ENCODE results near the gene FAF1. TPM values are rescaled to one million over a fixed set of nuclear protein-coding genes. Genes with fewer than 3 reads are reported as not detected.

FAF1 gene
- total and polyA plus RNA-seq, 9 donors = 23.1 to 76.0 (median 57.1) TPM

GRCh38 chr1:50593515-50593914 lies 366.6 kb downstream of the FAF1 start:
- TF ChIP-seq POLR2A (IDR thresholded peaks at IDR 0.05) (no peak), EP300 (IDR thresholded peaks at IDR 0.05) (no peak), CTCF (IDR thresholded peaks at IDR 0.05) (no peak)
- no peaks in the 10 kb centered on the region for H3K4me1 ChIP-seq (ENCODE audit: insufficient read depth)
- H3K27ac ChIP-seq = no peak overlapping the region
- H3K36me3 ChIP-seq = no peaks in the 10 kb centered on the region
- no peak for DNase-seq
- H3K9me3 ChIP-seq = no peaks in the 10 kb centered on the region
- intact Hi-C loops (cut with DNase I) = no loop called here
- 53 to 66% (median 60%) methylated on average over 2 of the region's 2 CpGs for WGBS, 3 donors
- no peaks in the 10 kb centered on the region for H3K27me3 ChIP-seq
- H3K4me3 ChIP-seq = no peak overlapping the region

GRCh38 chr1:50591598-50591997 lies 368.5 kb downstream of the FAF1 start:
- no peak for TF ChIP-seq EP300 (IDR thresholded peaks at IDR 0.05)
- no peak for TF ChIP-seq POLR2A (IDR thresholded peaks at IDR 0.05)
- TF ChIP-seq CTCF (IDR thresholded peaks at IDR 0.05) = no peak
- no peak for DNase-seq
- Histone ChIP-seq H3K27me3 (no peaks in the 10 kb centered on the region), H3K27ac (no peak overlapping the region), H3K36me3 (no peaks in the 10 kb centered on the region), H3K9me3 (no peaks in the 10 kb centered on the region), H3K4me1 (ENCODE audit: insufficient read depth) (no peaks in the 10 kb centered on the region), H3K4me3 (no peak overlapping the region)
- WGBS, 3 donors = 80 to 90% (median 89%) methylated on average over 4 of the region's 4 CpGs
- intact Hi-C loops (cut with DNase I) = no loop called here

GRCh38 chr1:50582346-50582745 lies 377.7 kb downstream of the FAF1 start:
- Histone ChIP-seq H3K27ac (no peak overlapping the region), H3K9me3 (no peaks in the 10 kb centered on the region), H3K4me1 (ENCODE audit: insufficient read depth) (no peaks in the 10 kb centered on the region), H3K27me3 (no peaks in the 10 kb centered on the region), H3K4me3 (no peak overlapping the region), H3K36me3 (no peaks in the 10 kb centered on the region)
- intact Hi-C loops (cut with DNase I) = no loop called here
- no peak for DNase-seq
- WGBS, 3 donors = 73 to 82% (median 80%) methylated on average over 3 of the region's 3 CpGs
- TF ChIP-seq EP300 (IDR thresholded peaks at IDR 0.05) (no peak), CTCF (IDR thresholded peaks at IDR 0.05) (no peak), POLR2A (IDR thresholded peaks at IDR 0.05) (no peak)

GRCh38 chr1:50570066-50570468 lies 390.0 kb downstream of the FAF1 start:
- H3K9me3 ChIP-seq = no peaks in the 10 kb centered on the region
- intact Hi-C loops (cut with DNase I) = no loop called here
- no peaks in the 10 kb centered on the region for H3K36me3 ChIP-seq
- no peak overlapping the region for H3K4me3 ChIP-seq
- H3K27ac ChIP-seq = no peak overlapping the region
- no peaks in the 10 kb centered on the region for H3K4me1 ChIP-seq (ENCODE audit: insufficient read depth)
- 68 to 82% (median 74%) methylated on average over 7 of the region's 7 CpGs for WGBS, 3 donors
- TF ChIP-seq POLR2A (IDR thresholded peaks at IDR 0.05) = no peak
- no peak for TF ChIP-seq CTCF (IDR thresholded peaks at IDR 0.05)
- TF ChIP-seq EP300 (IDR thresholded peaks at IDR 0.05) = no peak
- no peak for DNase-seq
- no peaks in the 10 kb centered on the region for H3K27me3 ChIP-seq

- H3K27ac ChIP-seq = no peak overlapping the region
- H3K27me3 ChIP-seq = no peaks in the 10 kb centered on the region
- TF ChIP-seq CTCF (IDR thresholded peaks at IDR 0.05) = no peak
- TF ChIP-seq POLR2A (IDR thresholded peaks at IDR 0.05) = no peak
- TF ChIP-seq EP300 (IDR thresholded peaks at IDR 0.05) = no peak
- WGBS, 3 donors = 82 to 89% (median 88%) methylated on average over 1 of the region's 1 CpG
- intact Hi-C loops (cut with DNase I) = no loop called here
- no peak overlapping the region for H3K4me3 ChIP-seq
- H3K4me1 ChIP-seq (ENCODE audit: insufficient read depth) = no peaks in the 10 kb centered on the region
- no peaks in the 10 kb centered on the region for H3K9me3 ChIP-seq
- H3K36me3 ChIP-seq = no peaks in the 10 kb centered on the region
- DNase-seq = no peak
Observed at GRCh38 chr1:50568782-50569181, 391.3 kb downstream of the FAF1 start.

Data from ovary (tissue), 9 donors.